ENCODE measurements around the gene DMD.
"Not testable (repeated sequence)": the region's sequence is repeated elsewhere in the genome, so short reads cannot be mapped to it uniquely, and the experiment has no call there.

The DMD gene

DNA sequence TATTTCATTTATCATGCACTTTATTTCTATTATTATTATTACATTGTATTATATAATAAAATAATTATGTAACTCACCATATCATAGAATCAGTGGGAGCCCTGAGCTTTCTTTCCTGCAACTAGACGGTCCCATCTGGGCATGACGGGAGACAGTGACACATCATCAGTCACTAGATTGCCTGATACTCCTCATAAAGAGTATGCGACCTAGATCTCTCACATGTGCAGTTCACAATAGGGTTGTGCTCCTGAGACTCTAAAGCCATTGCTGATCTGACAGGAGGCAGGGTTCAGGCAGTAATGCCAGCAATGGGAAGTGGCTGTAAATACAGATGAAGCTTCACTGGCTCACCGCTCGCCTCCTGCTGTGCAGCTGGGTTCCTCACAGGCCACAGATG, 62.3 kb downstream of the DMD start:
- no peak for DNase-seq

DNA sequence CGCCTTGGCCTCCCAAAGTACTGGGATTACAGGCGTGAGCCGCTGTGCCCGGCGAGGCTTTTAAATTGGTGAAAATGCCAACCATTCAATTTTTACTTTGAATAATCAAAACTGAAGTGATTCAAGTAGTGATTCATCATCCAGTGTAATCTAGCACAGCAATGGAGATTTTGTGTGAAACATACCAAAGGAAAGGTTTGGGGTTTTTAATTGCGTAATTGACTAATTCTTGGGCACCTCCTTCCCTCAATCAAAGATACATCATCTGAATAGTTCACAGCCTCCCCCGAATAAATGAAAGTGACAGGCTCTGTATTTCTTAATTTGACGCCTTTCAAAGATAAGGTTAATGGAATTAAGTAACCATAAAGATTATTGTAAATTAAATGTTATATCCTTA, 69.0 kb downstream of the DMD start:
- no peak for DNase-seq

DNA sequence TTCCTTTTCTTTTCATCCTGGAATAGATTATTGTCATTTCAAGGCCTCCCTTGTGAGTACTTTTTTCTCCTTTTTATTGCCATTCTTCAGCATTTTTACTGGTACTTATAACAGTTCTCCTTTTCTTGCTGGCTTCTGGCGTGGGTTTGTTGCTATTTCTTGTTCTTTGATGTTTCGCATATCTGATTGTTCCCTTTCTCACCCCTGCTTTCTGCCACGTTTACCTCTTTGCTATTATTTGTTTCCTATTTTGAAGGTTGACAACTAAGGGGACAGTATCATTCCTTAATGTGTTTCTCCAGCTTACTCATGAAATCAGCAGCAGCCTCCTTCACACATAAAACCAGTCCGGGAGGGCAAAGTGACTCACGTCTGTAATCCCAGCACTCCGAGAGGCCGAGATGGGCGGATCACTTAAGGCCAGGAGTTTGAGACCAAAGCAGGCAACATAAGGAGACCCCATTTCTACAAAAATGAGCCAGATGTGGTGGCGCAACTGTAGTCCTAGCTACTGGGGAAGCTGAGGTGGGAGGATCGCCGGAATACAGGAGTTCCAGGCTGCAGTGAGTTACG, 72.6 kb downstream of the DMD start:
- no peak for DNase-seq

DNA sequence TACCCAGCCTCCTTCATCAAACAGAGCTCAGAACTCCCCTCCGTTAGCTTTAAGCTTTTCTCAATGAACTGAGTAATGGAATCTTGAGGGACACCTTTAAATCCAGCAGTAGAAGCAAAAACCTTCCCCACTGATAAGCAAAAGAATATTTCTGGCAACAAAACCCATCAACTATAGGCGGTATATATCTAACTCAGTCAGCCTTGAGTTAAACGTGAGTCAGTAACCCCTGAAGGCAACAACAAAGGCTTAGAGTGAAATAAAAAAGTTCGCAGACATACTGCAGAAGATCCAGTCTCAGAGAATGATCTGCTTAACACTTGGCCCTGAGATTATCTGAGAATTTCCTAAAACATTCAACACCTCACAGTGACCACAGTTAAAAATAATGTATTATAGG, 77.2 kb downstream of the DMD start:
- no peak for DNase-seq

DNA sequence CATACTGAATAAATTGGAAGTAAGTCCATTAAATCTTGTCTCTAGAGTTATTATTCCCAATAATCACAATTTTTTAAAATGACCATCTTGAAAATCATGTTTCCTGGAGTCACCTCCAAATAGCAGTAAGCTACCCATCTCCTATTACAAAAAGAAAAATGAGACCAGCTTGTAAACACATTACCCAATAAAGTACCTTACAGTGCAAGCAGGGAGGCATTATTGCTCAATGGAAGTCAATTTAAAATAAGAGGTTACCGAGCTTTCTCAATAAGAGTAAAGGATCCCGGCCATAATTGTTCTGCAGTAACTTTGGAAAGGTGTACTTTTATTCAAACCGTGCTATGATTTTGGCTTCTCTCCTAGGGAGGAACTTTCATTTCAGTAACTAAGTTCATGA, 78.0 kb downstream of the DMD start:
- DNase-seq, result no peak

DNA sequence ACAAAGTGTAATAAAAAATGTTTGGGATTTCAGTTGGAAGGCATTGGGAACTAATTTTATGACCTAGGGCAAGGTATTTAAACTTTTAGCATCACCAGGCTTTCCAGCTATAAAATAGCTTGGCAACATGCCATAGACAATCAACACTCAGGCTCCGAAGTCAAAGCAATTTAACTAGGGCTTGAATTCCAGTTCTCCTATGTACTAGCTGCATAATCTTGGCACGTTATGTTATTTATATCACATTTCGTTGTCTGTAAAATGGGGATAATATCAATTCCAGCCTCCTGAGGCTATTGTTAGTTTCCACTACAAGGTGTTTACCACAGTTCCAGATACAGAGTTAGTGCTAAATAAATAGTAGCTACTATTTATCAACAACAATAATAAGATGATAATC, 78.8 kb downstream of the DMD start:
- no peak for DNase-seq

DNA sequence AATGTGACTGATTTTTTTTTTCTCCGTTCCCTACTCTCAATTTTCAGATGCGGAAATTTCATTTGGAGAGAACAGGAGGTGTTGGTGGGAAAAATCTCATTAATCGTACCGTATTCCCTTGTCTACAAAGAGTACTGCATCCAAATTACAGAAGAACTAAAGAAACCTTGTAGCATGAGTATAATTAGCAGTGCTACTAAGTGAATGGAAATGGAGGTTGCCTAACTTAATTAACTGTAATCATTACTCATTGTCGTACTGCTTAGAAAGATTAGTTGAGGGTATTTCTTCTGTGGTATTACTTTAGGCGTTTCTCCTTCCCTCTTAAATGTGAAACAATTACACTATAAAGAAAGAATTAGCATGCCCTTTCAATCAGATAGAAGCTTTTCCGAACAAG, 81.7 kb downstream of the DMD start:
- DNase-seq, result no peak

DNA sequence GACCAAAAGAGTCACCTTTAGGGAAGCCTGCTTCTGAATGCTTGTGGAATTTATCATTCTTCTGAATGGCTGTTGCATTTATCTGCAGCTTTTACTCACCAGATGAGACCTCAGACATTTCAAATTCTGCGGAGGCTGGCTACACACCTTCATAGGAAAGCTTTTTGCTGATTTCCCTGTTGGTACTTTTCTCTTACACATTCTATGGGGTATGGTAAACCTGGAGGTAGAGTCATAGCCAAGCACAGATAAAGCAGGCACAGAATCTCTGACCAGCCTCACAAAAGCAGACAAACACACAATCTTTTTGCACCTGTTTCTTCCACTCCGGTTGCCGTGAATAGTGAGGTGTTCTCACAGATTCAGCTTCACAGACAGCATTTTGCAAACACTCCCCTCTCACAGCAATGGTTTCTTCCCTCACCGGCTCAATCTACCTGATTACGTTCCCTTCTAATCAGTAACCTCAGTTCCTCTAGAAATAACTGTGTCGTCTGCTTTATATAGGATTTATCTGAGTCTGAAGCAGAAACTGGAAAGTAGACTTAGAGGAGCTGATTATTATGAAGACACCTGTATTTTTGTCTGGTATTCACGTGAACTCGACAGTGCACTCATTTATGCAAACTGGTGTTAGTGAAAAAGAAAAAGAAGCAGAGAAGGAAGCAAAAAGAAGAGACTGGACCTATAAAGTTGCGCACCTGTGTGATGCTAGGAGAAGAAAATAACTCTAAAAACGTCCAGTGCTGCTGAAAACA, 83.1 kb downstream of the DMD start:
- DNase-seq, result no peak

DNA sequence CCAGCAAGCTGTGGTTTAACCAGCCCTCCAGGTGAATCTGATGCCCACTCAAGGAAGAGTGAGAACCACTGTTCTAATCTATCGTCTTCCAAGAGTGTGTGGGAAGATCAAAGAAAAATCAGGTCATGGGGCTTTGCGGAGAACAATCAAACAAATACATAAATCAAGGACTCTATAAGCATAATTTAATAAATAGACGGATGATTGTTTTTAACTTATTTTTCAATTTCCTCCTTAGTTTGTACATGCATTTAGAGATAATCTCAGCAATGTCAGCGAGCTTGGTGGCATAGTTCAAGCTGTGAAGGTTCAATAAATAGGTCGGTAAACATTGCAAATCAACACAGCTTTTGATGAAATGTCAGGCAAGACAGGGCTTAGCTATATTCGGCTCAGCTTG, 84.9 kb downstream of the DMD start:
- no peak for DNase-seq

DNA sequence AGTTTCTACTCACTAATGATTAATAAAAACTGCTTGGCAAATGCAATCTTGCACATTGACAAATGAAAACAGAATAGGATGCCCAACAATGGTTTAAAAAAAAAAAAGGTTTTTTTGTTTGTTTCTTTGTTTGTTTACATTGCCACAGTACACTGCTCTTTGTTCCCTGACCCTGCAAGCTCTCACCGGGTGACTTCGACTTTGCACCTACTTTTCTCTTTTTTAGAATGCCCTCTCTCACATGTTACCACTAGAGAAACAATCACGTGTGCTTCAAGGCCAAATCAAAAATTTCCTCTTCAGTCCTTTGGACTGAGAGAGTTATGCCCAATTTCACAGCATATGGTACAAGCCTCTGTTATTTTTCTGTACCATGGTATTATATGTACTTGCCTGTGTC, 101.5 kb downstream of the DMD start:
- no peak for DNase-seq

DNA sequence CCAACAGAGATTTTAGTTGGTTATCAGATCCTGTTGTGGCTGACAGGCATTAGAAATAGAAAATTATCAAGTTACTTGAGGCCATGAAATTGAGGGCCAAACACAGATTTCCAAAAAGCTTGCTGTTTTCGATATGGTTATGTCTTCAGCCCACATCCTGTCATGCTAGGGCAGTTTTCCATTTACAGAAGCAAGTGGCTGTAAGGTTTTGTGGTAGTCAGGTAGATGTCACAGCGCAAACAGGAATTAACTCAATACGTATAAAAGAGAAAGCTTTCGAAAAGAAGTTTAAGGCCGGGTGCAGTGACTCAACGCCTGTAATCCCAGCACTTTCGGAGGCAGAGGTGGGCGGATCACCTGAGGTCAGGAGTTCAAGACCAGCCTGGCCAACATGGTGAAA, 104.6 kb downstream of the DMD start:
- DNase-seq, result no peak

DNA sequence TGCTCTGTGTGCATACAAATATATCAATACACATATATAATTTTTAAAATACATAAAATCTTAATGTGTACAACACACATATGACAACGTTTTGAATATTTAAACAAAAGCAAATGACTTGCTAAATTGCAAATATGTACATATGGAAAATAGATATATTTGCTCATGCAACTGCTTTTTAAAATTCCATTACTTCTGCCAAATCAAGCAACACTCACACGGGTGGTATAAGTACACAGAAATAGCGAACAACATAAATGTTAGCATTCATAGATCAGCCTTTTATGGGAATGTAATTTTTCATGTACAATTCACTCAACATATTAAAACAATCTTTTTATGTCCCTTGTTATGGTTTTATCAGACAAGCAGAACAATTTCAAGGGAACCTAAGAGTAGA, 116.3 kb downstream of the DMD start:
- DNase-seq, result no peak

DNA sequence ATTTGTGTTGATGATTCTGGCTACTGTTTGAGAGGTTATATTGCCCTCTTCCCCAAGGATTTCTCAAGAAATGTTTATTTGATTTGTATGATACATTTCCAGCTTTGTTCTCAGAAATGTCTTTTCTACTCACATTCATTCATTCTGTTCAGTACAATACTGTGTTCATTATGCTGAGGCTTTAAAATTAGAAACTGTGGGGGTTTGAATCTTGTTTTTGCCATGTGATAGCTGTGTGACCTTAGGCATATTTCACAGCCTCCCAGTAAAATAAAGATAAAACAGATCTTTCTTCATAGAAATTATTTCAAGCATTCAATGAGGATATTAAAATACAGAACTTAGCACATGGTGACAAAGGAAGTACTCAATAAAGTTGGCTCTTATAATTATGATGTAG, 123.9 kb downstream of the DMD start:
- DNase-seq, result no peak

DNA sequence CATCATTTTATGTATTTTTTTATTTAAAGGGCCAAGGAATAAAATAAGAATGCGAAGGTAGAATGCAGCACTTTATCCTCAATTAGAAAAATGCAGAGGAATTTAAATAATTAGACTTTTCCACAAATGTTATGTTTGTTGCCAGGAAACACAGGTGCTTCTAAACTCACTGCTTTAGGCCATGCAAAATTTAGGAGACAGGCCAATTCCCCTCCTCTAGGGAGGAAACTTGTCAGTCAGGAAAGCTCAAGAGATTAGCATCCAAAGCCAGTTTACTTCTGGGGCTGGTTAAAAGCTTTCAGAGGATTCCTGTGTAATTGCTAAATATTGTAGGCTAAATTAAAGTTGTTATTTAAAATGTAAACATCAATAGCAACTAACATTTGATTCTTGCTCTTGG, 124.5 kb downstream of the DMD start:
- no peak for DNase-seq

DNA sequence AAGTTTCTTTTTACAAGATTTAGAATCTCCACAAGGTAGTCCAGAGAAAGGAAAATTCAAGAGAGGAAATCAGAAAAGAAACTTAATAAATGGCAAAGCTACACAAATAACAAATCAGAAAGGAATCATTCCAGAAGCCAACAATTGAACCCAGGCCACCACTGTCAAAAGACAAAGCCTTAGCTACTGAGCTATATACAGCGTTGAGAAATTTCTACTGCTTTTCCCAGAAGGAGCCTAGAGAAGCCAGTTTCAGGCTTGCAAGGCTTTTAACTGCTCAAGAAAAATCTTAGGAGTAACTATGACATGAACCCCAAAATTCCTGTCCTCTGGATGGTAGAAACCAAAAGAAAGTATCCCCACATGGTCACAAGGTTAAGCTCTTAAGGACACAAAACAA, 129.0 kb downstream of the DMD start:
- DNase-seq, result no peak

DNA sequence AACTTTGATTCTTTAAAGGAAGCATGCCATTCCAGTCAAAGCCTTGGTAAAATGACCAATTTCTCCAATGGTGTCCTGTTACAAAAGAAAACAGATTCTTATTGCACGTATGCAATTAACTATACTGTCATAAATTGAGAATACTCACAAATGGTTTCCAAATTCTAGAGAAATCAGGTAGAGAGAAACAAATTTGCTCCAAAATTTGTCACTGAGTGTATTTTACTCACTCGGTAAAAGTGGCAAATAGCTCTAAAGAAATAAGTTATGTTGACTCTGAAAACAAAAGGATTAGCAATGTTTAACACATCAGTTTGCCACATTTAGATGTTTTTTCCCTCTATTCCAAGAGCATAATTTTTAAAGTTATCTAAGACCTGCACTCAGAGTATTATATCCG, 133.1 kb downstream of the DMD start:
- DNase-seq, result no peak

DNA sequence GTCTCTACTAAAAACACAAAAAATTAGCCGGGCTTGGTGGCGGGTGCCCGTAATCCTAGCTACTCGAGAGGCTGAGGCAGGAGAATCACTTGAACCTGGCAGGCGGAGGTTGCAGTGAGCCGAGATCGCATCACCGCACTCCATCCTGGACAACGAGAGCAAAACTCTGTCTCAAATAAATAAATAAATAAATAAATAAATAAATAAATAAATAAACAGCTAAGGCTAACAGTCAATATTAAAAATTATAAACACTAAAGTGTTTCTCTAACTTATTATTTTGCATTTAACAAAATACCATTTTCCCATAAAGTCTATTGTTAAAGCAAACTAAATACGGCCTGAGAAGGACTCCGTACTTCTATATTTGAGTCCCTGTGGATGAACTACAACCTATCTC, 137.7 kb downstream of the DMD start:
- DNase-seq, result not testable (repeated sequence)

DNA sequence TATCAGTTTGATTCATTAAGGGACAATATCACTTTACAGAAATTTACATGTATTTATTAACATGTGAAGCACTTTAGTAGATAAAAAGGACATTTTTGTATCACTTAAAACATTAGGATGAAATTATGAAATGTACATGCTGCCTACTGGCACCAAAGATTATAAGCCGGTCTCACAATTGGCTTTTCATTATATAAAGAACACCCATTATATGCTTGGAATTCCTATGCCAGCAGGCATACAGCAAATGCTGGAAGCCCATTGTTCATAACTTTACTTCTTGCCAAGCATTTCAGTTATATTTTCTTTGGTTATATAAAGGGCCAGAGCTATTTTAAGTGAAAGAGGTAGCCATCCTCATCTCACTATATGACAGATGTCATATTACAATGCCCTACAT, 145.9 kb downstream of the DMD start:
- no peak for DNase-seq

DNA sequence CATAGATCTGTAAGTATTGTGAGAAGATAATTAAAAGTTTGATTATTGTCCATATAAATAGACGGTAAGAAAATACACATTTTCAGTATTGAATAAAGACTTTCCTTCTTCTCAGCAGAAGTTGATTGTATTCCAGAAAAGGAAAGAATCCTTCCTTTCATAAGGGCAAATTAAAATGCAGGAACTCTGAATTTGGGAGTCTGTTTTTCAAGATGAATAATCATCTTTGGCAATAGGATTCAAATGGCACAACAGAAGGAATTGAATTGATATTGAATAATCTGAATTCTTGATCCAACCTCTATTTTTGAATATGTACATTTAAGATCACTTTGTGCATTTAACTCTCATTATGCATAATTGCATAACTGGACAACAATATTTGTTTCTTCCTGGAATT, 149.3 kb downstream of the DMD start:
- DNase-seq, result no peak

DNA sequence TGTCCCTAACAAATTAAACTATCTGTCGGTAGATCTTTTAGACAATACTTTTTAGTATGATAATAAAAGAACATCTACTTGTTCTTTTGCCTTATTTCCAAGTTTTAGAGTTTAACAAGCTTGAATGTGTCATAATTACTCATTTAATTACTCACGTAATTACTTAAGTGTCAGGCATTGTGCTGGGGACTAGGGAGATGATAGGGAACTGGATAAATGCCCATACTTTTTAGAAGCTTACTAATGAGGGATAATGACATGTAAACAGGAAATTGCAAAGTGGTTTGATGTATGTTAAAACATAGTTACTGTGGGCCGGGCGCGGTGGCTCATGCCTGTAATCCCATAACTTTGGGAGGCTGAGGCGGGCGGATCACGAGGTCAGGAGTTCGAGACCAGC, 158.3 kb downstream of the DMD start:
- DNase-seq, result no peak

DNA sequence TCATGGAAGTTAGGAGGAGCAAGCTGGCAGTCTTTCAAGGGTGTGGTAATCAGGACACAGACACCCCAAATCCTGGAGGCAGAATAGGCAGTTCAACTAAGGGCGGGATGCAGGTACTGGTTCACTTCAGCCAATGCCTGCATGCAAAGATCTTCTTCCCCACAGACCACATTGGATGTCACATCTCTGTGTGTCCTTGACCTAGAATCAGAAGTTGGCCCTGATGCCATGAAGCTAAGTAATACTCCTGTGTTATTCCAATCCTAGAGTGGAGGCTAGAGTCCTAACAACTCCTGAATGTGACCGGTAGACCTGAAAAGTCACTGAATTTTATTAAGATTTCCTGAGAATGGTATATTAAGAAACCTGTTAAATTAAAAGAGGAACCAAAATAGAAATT, 165.5 kb downstream of the DMD start:
- DNase-seq, result no peak

DNA sequence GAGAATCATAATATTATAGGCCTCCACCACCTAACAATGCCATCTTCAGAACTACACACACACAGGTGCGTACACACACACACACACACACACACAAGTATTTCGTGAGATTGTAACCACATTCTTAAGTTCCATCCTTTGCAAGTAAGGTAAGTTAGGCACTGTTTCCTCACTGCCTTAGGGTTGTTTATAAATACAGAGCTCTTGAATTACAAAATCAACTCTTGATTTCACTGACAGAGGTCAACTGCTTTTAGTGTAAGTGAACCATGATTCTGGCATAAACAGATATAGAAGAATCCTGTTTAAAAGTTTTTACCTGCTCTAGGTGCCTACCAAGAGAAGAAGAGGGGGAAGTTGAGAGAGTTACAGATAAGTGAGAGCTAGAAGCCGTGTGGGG, 166.1 kb downstream of the DMD start:
- DNase-seq, result no peak

DNA sequence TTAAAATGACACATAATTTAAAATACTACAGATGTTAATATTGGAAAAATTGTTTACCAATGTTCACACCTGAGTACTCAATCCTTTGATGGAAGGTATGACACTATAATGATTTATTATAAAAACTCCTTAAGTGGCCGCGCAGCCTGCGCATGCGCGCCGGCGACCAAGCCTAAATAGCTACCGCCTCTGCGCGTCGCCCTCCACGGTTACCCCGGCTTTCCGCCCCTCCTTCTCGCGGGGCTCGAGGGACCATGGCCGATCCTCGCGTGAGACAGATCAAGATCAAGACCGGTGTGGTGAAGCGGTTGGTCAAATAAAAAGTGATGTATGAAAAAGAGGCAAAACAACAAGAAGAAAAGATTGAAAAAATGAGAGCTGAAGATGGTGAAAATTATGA, 170.2 kb downstream of the DMD start:
- DNase-seq, result no peak

DNA sequence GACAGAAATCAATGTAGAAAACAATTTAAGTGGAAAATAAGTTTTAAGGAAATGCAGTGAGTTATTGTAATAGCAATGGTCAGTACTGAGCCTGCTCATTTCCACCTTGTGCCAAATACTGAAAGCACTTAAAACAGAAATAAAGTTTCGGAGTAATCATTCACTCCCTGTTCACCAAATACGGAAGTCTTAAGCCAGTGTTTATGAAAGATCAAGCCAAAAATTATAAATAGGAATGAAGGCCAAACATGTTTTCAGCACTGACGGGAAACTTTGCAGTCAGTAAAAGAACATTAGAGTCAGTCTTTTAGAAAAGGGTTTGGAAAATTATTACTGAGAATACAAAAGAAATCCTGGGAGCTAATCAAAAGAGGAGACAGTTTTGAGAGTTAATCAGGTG, 178.6 kb downstream of the DMD start:
- no peak for DNase-seq

DNA sequence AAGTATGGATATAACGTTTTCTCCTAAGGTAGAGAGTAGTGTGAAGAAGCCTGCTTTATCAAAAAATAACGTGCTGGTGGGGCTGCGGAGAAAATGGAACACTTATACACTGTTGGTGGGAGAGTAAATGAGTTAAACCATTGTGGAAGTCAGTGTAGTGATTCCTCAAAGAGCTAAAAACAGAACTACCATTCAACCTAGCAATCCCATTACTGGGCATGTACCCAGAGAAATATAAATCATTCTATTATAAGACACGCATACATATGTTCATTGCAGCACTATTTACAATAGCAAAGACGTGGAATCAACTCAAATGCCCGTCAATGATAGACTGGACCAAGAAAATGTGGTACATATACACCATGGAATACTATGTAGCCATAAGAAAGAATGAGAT, 196.4 kb downstream of the DMD start:
- no peak for DNase-seq

All from CD4-positive, alpha-beta T cell treated with Interleukin-10 for 1 hour (primary cell).